Heart left ventricle (tissue), 13 donors: ENCODE data around the gene STK32C.

Source experiments
- CTCF ChIP-seq, 12 donors: fragments of 200-600 bp; sonication (generic) in 4 of 12; IDR thresholded peaks; one replicate each; pipeline versions ENCODE4 v1.5.0 to v1.8.0; 2018 to 2022; ENCODE audit warnings: antibody characterized with exemption in 12 of 12, mild to moderate bottlenecking in 5 of 12
- POLR2A ChIP-seq, 2 donors: fragments of 450-650 bp; IDR thresholded peaks; one replicate each; pipeline ENCODE4 v1.6.1; 2017; ENCODE audit warnings: antibody characterized with exemption in 2 of 2, mild to moderate bottlenecking in 2 of 2, moderate library complexity in 2 of 2
- donor health status: ischemic (EF 13 %, LVEDD 7.1; RV severe dilation, severe dysfunction).
- donor health status: DM: no; HTN: yes; CAD: no.
- donor health status: DM: no; HTN: no; CAD: no.
- donor health status: ischemic (EF 25% LVEDD 6.9; RV normal size, moderate dysfunction).
- donor health status: ischemic (EF 25% LVEDD 5.7; RV mildly dilated, moderate dysfunction).
- donor health status: ischemic (EF 35%, LVEDD 5.7; RV mildly dilated, moderate dysfunction).
- donor health status: nonischemic (EF 11% LVEDD 7.7; RV severe dilation, severe dysfunction).
- donor health status: DM: yes; HTN: yes; CAD: no.
- donor health status: PGD.
- donor health status: ischemic (EF 29% LVEDD 5.4; RV normal size, mild dysfunction).
- donor health status: nonischemic (EF 23%, LVEDD 6.1; RV moderate dilation, normal function).

- TF ChIP-seq CTCF (IDR thresholded peaks at IDR 0.05), result no peak
- no peak for TF ChIP-seq POLR2A (IDR thresholded peaks at IDR 0.05)
These were observed 69.9 kb downstream of the STK32C start for GRCh38 chr10:132237871-132238270.
